Measurements from ENCODE around the gene COX7A1.

DNA sequence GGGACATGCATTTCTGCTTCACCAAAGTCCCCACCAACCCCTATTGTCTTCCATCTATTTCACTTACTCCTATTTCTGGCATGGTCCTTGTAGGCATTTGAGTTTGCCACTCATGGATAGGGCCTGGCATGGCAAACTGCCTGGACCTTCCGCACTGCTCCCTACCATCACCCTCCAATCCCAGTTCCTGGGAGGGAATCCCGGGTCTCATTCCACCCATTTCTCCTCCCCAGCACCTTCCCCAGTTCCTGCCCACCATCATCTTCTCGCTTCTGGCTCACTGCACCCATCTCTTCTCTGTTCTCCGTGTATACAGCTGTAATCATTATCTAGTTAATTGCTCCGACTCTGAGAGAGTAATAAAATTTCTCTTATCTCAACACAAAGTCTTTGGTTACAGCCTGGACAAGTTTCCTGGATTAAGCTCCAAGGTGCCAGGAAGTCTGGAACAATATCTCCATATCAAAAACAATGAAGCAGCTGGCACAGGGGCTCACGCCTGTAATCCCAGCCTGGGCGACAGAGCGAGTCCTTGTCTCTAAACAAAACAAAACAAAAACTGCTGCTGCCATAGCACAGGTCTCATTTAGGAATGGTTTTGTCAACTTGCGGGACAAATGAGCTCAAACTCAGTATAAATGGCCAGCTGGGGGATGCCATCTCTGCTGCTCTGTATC, 17.0 kb upstream of the COX7A1 start:
- TF ChIP-seq, protein P1, sequence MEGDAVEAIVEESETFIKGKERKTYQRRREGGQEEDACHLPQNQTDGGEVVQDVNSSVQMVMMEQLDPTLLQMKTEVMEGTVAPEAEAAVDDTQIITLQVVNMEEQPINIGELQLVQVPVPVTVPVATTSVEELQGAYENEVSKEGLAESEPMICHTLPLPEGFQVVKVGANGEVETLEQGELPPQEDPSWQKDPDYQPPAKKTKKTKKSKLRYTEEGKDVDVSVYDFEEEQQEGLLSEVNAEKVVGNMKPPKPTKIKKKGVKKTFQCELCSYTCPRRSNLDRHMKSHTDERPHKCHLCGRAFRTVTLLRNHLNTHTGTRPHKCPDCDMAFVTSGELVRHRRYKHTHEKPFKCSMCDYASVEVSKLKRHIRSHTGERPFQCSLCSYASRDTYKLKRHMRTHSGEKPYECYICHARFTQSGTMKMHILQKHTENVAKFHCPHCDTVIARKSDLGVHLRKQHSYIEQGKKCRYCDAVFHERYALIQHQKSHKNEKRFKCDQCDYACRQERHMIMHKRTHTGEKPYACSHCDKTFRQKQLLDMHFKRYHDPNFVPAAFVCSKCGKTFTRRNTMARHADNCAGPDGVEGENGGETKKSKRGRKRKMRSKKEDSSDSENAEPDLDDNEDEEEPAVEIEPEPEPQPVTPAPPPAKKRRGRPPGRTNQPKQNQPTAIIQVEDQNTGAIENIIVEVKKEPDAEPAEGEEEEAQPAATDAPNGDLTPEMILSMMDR (IDR thresholded peaks at IDR 0.05) = no peak
- TF ChIP-seq POLR2A (IDR thresholded peaks at IDR 0.05) = no peak

Data from heart left ventricle (tissue), 13 donors.